ENCODE measurements around the gene RPL29.

Gene RPL29

DNA sequence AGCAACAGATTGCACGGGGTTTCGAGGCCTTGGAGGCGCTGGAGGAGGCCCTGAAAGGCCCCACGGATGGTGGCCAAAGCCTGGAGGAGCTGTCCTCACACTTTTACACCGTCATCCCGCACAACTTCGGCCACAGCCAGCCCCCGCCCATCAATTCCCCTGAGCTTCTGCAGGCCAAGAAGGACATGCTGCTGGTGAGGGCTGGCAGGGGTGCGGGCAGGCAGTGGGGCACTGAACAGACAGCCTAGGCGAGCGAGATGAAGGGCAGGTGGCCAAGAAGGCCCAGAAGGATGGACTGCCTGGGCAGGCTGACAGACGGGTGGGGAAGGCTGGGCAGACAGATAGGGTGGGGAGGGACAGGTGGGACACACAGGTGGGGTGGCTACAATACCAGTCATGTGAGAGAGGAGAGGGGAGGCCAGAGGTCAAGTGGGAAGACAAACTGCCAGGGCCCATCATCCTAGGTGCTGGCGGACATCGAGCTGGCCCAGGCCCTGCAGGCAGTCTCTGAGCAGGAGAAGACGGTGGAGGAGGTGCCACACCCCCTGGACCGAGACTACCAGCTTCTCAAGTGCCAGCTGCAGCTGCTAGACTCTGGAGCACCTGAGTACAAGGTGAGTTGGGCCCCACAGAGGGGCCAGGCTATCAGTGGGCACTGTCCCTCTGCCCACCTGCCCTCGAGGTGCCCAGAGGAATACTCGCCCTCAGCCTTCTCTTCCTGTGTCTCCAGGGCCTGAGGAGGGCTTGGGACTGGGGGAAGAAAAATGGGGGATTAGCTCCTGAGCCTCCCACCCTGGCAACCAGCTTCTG, 50.5 kb downstream of the RPL29 start:
- TF ChIP-seq EZH2 (IDR thresholded peaks at IDR 0.05; ENCODE audit: borderline replicate concordance, low read length): no peak
- TF ChIP-seq, protein P1, sequence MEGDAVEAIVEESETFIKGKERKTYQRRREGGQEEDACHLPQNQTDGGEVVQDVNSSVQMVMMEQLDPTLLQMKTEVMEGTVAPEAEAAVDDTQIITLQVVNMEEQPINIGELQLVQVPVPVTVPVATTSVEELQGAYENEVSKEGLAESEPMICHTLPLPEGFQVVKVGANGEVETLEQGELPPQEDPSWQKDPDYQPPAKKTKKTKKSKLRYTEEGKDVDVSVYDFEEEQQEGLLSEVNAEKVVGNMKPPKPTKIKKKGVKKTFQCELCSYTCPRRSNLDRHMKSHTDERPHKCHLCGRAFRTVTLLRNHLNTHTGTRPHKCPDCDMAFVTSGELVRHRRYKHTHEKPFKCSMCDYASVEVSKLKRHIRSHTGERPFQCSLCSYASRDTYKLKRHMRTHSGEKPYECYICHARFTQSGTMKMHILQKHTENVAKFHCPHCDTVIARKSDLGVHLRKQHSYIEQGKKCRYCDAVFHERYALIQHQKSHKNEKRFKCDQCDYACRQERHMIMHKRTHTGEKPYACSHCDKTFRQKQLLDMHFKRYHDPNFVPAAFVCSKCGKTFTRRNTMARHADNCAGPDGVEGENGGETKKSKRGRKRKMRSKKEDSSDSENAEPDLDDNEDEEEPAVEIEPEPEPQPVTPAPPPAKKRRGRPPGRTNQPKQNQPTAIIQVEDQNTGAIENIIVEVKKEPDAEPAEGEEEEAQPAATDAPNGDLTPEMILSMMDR (IDR thresholded peaks at IDR 0.05; ENCODE audit: low read length): no peak

DNA sequence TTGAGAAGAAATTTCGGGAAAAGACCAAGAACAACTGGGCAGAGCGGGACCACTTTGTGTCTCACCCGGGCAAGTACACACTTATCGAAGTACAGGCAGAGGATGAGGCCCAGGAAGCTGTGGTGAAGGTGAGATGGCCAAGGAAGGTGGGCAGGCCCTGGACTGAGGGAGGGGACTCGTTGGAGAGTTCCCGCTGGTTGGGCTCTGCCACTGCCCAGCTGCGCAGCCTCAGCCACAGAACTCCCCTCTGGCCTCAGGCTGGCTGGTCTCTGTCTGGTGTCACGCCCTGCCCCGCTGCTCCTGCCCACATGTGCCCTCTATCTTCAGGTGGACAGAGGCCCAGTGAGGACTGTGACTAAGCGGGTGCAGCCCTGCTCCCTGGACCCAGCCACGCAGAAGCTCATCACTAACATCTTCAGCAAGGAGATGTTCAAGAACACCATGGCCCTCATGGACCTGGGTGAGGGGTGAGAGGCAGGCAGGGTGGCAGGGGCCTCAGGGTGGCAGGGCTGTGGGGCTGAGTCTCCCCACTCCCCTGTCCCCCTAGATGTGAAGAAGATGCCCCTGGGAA, 51.2 kb downstream of the RPL29 start:
- Histone ChIP-seq H3K27me3 (ENCODE audit: insufficient read depth, low read length) (no peaks in the 10 kb centered on the region), H3K9ac (ENCODE audit: low read length) (no peak overlapping the region), H3K27ac (ENCODE audit: low read depth, low read length, poor library complexity, severe bottlenecking) (no peak overlapping the region), H2AFZ (ENCODE audit: low read length) (no peak overlapping the region), H3K4me3 (ENCODE audit: low read depth, low read length, poor library complexity, severe bottlenecking) (no peak overlapping the region), H3K9me2 (ENCODE audit: low read depth, low read length) (no peaks in the 10 kb centered on the region), H3K9me3 (ENCODE audit: low read length) (no peaks in the 10 kb centered on the region), H3K36me3 (ENCODE audit: insufficient read depth, low read length) (no peaks in the 10 kb centered on the region), H3K4me2 (ENCODE audit: low read length) (no peak overlapping the region), H3K4me1 (ENCODE audit: insufficient read depth, low read length, severe bottlenecking) (peaks cover 27% of the 10 kb centered on the region), H3F3A (ENCODE audit: insufficient read depth, low read length) (no peaks in the 10 kb centered on the region), H4K20me1 (ENCODE audit: insufficient read depth, low read length) (no peaks in the 10 kb centered on the region), H3K79me2 (ENCODE audit: insufficient read depth, low read length) (peaks cover 7% of the 10 kb centered on the region; the same call in 1 of the 2 replicates)
- no peak for TF ChIP-seq EZH2 (IDR thresholded peaks at IDR 0.05; ENCODE audit: borderline replicate concordance, low read length)
- TF ChIP-seq, protein P1 (IDR thresholded peaks at IDR 0.05; ENCODE audit: low read length): no peak

More for the DNA sequence above, 50.5 kb downstream of the RPL29 start:
- Histone ChIP-seq H3K27ac (ENCODE audit: low read depth, low read length, poor library complexity, severe bottlenecking) (no peak overlapping the region), H3K9me2 (ENCODE audit: low read depth, low read length) (no peaks in the 10 kb centered on the region), H3K9me3 (ENCODE audit: low read length) (no peaks in the 10 kb centered on the region), H3K4me1 (ENCODE audit: insufficient read depth, low read length, severe bottlenecking) (peaks cover 20% of the 10 kb centered on the region), H3K4me2 (ENCODE audit: low read length) (no peak overlapping the region), H2AFZ (ENCODE audit: low read length) (no peak overlapping the region), H3K4me3 (ENCODE audit: low read depth, low read length, poor library complexity, severe bottlenecking) (no peak overlapping the region), H3K79me2 (ENCODE audit: insufficient read depth, low read length) (peaks cover 7% of the 10 kb centered on the region; the same call in 1 of the 2 replicates), H3K9ac (ENCODE audit: low read length) (no peak overlapping the region), H4K20me1 (ENCODE audit: insufficient read depth, low read length) (no peaks in the 10 kb centered on the region), H3K36me3 (ENCODE audit: insufficient read depth, low read length) (no peaks in the 10 kb centered on the region), H3K27me3 (ENCODE audit: insufficient read depth, low read length) (no peaks in the 10 kb centered on the region), H3F3A (ENCODE audit: insufficient read depth, low read length) (no peaks in the 10 kb centered on the region)
